Activated CD4-positive, alpha-beta T cell treated with anti-CD3 and anti-CD28 coated beads, Interleukin-2, amount 10 ng/mL, durations not matched to agents 7 days and 5 days (primary cell): Measurements from ENCODE around the gene CCDC157. TPM values are rescaled to one million over a fixed set of nuclear protein-coding genes. Genes with fewer than 3 reads are reported as not detected.
A peak's percentile ranks its signal among the peaks of the same experiment; 100 is the strongest.

Experiments
- CTCF ChIA-PET: fragments of 350-600 bp; sonication (Branson Sonifier 250); formaldehyde crosslinking; loops from one replicate; lab custom pipeline; 2021; ENCODE audit warnings: antibody characterized with exemption; lab: Charles Lee
- POLR2A ChIA-PET: fragments of 350-600 bp; sonication (Branson Sonifier 250); formaldehyde crosslinking; loops from one replicate; lab custom pipeline; 2021; ENCODE audit warnings: antibody characterized with exemption; lab: Charles Lee
- DNase-seq: peaks from one replicate; pipeline ENCODE4 v3.0.0-alpha.2; 2020
- H3K27ac Mint-ChIP-seq: one replicate; pipeline ENCODE4 v1.8.0; 2021; ENCODE audit warnings: mild to moderate bottlenecking, moderate library complexity, mixed read lengths
- H3K27me3 Mint-ChIP-seq: one replicate; pipeline ENCODE4 v1.8.0; 2021; ENCODE audit warnings: mixed read lengths
- H3K36me3 Mint-ChIP-seq: one replicate; pipeline ENCODE4 v1.8.0; 2021; ENCODE audit warnings: low read depth, mixed read lengths
- H3K4me1 Mint-ChIP-seq: one replicate; pipeline ENCODE4 v1.8.0; 2021; ENCODE audit warnings: mixed read lengths
- H3K4me3 Mint-ChIP-seq: one replicate; pipeline ENCODE4 v1.8.0; 2021; ENCODE audit warnings: mild to moderate bottlenecking, moderate library complexity, mixed read lengths
- H3K9me3 Mint-ChIP-seq: one replicate; pipeline ENCODE4 v1.8.0; 2021; ENCODE audit warnings: mixed read lengths
- total RNA-seq, 2 experiments: library from RNA; stranded (reverse); gene quantifications; one replicate each; pipeline ENCODE4 v1.2.3, GENCODE V29; 2021

Gene CCDC157
- total RNA-seq, 2 experiments from 2014 or later = 3.5 to 4.3 TPM

DNA sequence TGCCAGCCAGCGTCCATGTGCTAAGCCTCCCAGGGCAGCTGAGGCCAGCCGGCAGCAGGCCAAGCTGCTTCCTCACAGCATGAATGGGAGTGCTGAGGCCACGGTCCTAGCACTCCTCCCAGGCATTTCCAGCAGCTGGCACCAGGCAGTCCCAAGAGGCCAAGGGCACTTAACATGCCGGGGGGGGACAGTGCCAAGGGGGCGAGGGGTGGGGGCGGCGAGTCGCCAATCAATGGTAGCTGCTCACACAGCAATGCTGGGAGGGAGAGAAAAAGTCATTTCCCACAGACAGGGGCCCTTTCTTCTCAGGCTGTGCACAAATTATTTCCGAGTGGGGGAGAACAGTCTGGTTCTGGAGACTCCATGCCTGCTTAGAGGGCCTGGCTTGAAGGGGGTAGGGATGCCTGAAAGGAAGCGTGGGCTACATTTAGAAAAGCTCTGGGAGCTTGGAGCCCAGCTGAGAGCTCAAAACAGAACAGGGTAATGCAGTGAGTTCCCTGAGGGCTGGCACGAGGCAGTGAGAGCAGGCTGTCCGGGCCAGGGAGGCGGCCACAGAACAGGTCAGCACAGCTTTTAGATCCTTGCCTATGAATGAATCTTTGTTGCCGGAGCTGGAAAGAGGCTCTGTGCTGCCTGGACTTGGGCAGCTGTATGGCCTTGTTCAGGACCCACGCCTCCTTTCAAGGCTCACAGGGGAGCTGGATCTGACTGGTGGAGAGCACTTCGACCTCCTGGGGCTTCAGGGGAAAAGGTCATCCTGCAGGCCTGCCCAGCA lies 15.7 kb upstream of the CCDC157 start:
- H3K27me3 Mint-ChIP-seq = no peaks in the 10 kb centered on the region
- no peak overlapping the region for H3K4me3 Mint-ChIP-seq
- no peak for DNase-seq
- H3K27ac Mint-ChIP-seq = no peak overlapping the region
- H3K4me1 Mint-ChIP-seq = peaks cover 8% of the 10 kb centered on the region
- no peaks in the 10 kb centered on the region for H3K9me3 Mint-ChIP-seq
- POLR2A ChIA-PET = no interaction called here
- H3K36me3 Mint-ChIP-seq = peaks cover 90% of the 10 kb centered on the region
- CTCF ChIA-PET = interaction anchor here (0.9 to 1.7 kb wide), 3 partner anchors 12 to 51 kb away, joined by 3 to 4 read pairs (median 3); partner anchors contain the start of gene CASTOR1

DNA sequence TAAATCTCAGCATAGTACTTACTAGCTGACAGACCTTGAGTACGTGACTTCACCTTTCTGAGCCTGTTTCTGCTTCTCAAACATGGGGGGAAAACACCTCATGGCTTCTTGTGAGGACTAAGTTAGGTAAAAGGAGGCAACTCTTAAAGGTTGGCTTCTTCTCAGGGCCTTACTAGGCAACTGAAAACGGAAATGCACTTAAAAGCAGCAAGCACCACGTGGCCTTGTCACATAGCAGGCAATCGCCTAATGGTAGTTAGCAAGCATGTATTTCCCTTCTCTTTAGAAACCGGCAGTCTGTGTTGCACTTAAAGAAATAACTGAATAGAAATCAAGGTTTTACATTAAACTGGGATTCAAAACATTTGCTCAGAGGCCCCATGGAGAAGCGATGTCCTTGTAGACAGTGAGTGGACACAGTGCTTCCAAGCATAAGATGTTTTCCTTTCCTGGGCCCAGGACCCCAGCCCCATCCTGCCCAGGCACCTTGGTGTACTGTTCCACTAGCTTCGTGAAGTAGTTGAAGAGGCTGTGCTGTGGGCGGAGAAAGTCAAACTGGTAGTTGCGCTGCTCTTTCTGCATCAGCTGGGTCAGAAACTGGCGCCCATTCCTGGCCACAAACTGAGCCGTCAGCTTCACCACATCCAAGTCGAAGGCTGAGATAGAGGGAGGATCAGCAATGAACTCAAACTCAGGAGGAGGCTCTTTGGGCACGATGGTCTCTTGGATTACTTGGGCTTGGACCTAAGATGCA lies 12.2 kb upstream of the CCDC157 start:
- no peaks in the 10 kb centered on the region for H3K27me3 Mint-ChIP-seq
- H3K27ac Mint-ChIP-seq = peak overlapping the region; percentile 38
- H3K9me3 Mint-ChIP-seq = no peaks in the 10 kb centered on the region
- H3K4me1 Mint-ChIP-seq = peaks cover 31% of the 10 kb centered on the region
- ChIA-PET POLR2A (no interaction called here), CTCF (interaction anchor here (1.0 kb wide), 1 partner anchor 13 kb away, joined by 3 read pairs; no protein-coding TSS in a partner anchor)
- no peak for DNase-seq
- no peak overlapping the region for H3K4me3 Mint-ChIP-seq
- peaks cover 72% of the 10 kb centered on the region for H3K36me3 Mint-ChIP-seq

DNA sequence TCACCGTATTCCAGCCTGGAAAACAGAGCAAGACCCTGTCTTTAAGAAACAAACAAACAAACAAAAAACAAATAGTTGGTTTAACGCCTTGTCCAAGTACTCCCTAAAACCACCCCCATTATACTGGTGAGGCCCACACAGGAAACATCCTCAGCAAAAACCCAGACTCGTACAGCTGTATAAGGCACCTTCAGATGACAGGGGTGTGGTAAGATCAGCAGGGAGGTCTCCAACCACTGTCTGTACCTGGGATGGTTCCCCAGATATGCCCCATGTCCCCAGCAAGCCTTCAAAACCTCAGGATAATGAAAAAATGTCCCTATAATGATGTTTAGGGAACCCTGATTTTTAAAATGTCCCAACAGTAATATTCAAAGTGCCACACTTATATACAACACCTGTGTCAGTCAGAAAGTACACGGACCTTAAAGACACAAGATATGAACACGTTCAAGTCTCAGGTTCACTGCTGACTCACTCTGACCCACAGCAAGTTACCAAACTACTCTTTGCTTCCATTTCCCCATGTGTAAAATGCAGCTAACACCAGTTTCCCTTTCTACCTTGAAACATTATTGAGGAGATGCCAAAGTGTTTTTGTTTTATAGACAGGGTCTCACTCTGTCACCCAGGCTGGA lies 9.4 kb upstream of the CCDC157 start:
- Mint-ChIP-seq H3K4me3 (no peak overlapping the region), H3K4me1 (peaks cover 46% of the 10 kb centered on the region), H3K36me3 (peaks cover 72% of the 10 kb centered on the region), H3K27me3 (no peaks in the 10 kb centered on the region), H3K9me3 (no peaks in the 10 kb centered on the region), H3K27ac (peak overlapping the region; percentile 54)
- POLR2A ChIA-PET = interaction anchor here (0.6 kb wide), 1 partner anchor 58 kb away, joined by 4 read pairs; the partner anchor contains the start of gene CASTOR1
- DNase-seq = no peak
- CTCF ChIA-PET = interaction anchor here (1.1 kb wide), 1 partner anchor 9 kb away, joined by 3 read pairs; the partner anchor contains the start of genes CCDC157 and SF3A1

DNA sequence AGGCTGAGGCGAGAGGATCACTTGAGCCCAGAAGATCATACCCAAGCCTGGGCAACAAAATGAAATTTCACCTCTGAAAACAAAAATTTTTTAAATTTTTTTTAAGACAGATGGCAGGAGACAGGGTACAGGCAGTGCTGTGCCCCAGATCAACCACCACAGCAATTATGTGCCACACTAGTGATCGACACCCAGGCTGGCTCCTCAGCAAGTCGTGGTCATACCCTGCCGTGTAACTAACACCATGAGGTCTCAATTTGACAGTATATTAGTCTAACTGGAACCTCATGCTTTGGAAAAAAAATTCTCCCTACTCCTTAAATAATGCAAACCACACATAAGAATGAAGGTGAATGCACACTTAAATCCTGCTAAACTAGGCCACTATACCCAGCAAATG lies 8.4 kb upstream of the CCDC157 start:
- Mint-ChIP-seq H3K36me3 (peaks cover 69% of the 10 kb centered on the region), H3K27ac (no peak overlapping the region), H3K9me3 (no peaks in the 10 kb centered on the region), H3K4me1 (peaks cover 54% of the 10 kb centered on the region), H3K4me3 (no peak overlapping the region), H3K27me3 (no peaks in the 10 kb centered on the region)
- no peak for DNase-seq
- POLR2A ChIA-PET = no interaction called here
- CTCF ChIA-PET = interaction anchor here (1.1 kb wide), 1 partner anchor 8 kb away, joined by 3 read pairs; the partner anchor contains the start of genes CCDC157 and SF3A1

DNA sequence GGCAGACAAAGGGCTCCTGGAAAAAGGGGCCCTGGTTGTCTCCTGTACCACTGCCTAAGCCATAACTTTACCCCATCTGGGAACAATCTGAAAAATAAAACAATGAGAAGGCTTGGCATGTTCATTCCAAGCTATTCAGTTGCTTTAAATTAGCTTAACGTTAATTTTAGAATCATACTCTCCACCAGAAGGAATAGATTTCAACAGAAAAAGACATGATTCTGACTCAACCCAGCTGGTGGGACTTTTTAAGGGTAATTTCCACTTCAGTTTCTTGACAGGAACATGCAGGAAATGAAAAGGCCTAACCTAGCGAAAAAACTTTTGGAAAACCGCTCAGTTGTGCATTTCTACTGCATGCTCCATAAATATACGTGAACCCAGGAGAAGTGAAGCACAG lies 8.0 kb upstream of the CCDC157 start:
- peaks cover 68% of the 10 kb centered on the region for H3K36me3 Mint-ChIP-seq
- peaks cover 58% of the 10 kb centered on the region for H3K4me1 Mint-ChIP-seq
- ChIA-PET POLR2A (no interaction called here), CTCF (interaction anchor here (0.6 to 1.0 kb wide), 2 partner anchors 30 to 38 kb away, joined by 3 to 4 read pairs; no protein-coding TSS in a partner anchor)
- H3K27ac Mint-ChIP-seq = no peak overlapping the region
- no peaks in the 10 kb centered on the region for H3K27me3 Mint-ChIP-seq
- DNase-seq = no peak
- H3K4me3 Mint-ChIP-seq = no peak overlapping the region
- no peaks in the 10 kb centered on the region for H3K9me3 Mint-ChIP-seq

DNA sequence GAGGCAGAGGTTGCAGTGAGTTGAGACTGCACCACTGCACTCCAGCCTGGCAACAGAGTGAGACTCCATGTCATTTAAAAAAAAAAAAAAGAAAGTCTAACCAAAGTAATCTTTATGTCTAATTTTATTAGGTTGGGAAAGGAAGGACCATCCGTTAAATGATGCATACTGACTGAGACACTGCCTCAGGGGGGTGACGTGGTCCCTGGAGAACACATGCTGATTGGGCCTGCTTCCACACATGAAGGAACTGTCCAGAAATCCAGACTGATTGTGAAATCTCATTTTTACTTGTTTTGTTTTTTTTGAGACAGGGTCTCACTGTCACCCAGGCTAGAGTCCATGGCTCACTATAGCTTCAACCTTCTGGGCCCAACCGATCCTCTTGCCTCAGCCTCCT lies 5.6 kb upstream of the CCDC157 start:
- Mint-ChIP-seq H3K36me3 (peaks cover 62% of the 10 kb centered on the region), H3K4me3 (no peak overlapping the region)

DNA sequence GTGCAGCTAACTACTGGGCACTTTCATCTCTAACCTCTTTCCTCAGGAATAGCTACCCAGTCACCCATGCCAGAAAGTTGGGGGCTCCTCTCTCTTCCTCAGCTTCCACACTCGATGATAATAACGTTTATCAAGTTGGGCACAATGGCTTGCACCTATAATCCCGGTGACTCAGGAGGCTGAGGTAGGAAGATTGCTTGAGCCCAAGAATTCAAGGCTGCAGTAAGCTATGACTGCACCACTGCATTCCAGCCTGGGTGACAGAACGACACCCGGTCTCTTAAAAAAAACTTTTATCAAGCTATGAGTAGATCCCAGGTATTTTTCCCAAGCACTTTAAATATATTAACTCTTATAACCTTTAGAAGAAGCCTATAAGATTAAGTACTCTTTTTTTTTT lies 2.2 kb upstream of the CCDC157 start:
- POLR2A ChIA-PET = interaction anchor here (0.6 kb wide), 1 partner anchor 44 kb away, joined by 6 read pairs; no protein-coding TSS in a partner anchor
- H3K9me3 Mint-ChIP-seq = no peaks in the 10 kb centered on the region
- no peaks in the 10 kb centered on the region for H3K27me3 Mint-ChIP-seq
- CTCF ChIA-PET = interaction anchor here (0.6 to 3.7 kb wide), 6 partner anchors 20 to 99 kb away, joined by 3 to 18 read pairs (median 3); partner anchors contain the start of genes CASTOR1 and RNF215
- H3K36me3 Mint-ChIP-seq = peaks cover 47% of the 10 kb centered on the region
- no peak overlapping the region for H3K27ac Mint-ChIP-seq
- peak overlapping the region; percentile 90 for H3K4me3 Mint-ChIP-seq
- no peak for DNase-seq
- peaks cover 63% of the 10 kb centered on the region for H3K4me1 Mint-ChIP-seq

More for the DNA sequence above, 5.6 kb upstream of the CCDC157 start:
- H3K27ac Mint-ChIP-seq = no peak overlapping the region
- DNase-seq = no peak
- H3K4me1 Mint-ChIP-seq = peaks cover 72% of the 10 kb centered on the region
- POLR2A ChIA-PET = no interaction called here
- CTCF ChIA-PET = no interaction called here
- no peaks in the 10 kb centered on the region for H3K9me3 Mint-ChIP-seq
- H3K27me3 Mint-ChIP-seq = no peaks in the 10 kb centered on the region

DNA sequence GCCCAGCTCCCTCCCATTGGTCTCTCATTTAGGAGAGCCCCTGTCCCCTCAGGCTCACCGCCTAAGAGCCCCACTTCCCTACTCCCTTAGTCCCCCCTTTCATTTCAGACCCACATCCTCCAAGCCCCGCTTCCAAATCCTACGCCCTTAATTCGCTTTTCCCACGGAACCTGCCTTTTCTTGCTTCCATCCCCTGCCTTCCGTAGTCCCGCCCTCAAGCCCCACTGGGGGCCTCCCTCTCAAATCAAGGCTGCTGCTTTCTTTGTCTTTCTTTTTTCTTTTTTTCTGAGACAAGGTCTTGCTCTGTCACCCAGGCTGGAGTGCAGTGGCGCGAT lies 396 bp downstream of the CCDC157 start:
- ChIA-PET CTCF (interaction anchor here (0.7 to 3.7 kb wide), 12 partner anchors 9 to 78 kb away, joined by 3 to 18 read pairs (median 3); partner anchors contain the start of genes CASTOR1 and RNF215), POLR2A (interaction anchor here (1.3 kb wide), 1 partner anchor 51 kb away, joined by 3 read pairs; no protein-coding TSS in a partner anchor)
- no peaks in the 10 kb centered on the region for H3K9me3 Mint-ChIP-seq
- peaks cover 49% of the 10 kb centered on the region for H3K4me1 Mint-ChIP-seq
- peak overlapping the region; percentile 90 for H3K27ac Mint-ChIP-seq
- no peaks in the 10 kb centered on the region for H3K27me3 Mint-ChIP-seq
- H3K4me3 Mint-ChIP-seq = peak overlapping the region; percentile 90
- peaks cover 27% of the 10 kb centered on the region for H3K36me3 Mint-ChIP-seq
- DNase-seq = peak; percentile 39

DNA sequence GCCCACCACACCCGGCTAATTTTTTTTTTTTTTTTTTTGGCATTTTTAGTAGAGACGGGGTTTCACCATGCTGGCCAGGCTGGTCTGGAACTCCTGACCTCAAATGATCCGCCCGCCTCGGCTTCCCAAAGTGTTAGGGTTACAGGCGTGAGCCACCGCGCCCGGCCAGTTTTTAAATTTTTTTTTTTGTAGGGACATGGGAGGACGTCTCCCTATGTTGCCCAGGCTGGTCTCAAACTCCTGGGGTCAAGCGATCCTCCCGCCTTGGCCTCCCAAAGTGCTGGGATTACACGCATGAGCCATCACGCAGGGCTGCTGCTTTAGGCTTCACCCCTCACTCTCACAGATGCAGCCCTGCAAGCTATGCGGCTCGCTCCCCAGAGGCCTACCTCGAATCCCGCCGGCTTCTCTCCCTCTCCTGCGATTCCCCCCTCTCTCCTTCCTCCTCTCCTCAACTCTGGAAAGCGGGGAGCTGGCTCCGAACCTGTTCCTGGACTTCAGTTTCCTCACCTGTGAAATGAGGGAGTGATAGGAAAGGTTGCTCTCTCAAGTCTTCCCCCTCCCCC lies 926 bp downstream of the CCDC157 start:
- CTCF ChIA-PET = interaction anchor here (0.7 to 1.6 kb wide), 4 partner anchors 21 to 70 kb away, joined by 3 to 8 read pairs (median 4); partner anchors contain the start of gene RNF215
- POLR2A ChIA-PET = interaction anchor here (1.3 kb wide), 1 partner anchor 51 kb away, joined by 3 read pairs; no protein-coding TSS in a partner anchor
- Mint-ChIP-seq H3K27ac (peak overlapping the region; percentile 90), H3K36me3 (peaks cover 22% of the 10 kb centered on the region), H3K9me3 (no peaks in the 10 kb centered on the region), H3K4me1 (peaks cover 49% of the 10 kb centered on the region), H3K27me3 (no peaks in the 10 kb centered on the region), H3K4me3 (peak overlapping the region; percentile 90)
- no peak for DNase-seq

DNA sequence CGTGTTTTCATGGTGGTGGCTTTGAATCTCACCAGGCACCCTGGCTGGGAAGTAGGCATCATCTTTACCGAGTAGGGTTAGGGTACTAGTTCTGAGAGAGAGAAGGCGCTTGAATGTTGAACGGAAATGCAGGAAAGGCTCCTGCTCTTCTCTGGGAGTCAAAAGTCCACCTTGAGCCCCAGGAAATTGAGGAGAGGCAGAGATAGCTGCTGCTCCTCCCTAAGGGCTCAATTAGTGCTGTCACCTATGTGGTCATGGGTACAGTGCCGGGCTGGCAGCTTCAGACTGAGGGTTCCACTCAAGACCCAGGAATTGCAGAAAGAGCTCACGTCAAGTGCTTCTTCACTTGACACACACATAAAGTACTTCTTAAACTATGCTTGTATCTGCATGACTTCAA lies 1.7 kb downstream of the CCDC157 start:
- no peak overlapping the region for H3K4me3 Mint-ChIP-seq

DNA sequence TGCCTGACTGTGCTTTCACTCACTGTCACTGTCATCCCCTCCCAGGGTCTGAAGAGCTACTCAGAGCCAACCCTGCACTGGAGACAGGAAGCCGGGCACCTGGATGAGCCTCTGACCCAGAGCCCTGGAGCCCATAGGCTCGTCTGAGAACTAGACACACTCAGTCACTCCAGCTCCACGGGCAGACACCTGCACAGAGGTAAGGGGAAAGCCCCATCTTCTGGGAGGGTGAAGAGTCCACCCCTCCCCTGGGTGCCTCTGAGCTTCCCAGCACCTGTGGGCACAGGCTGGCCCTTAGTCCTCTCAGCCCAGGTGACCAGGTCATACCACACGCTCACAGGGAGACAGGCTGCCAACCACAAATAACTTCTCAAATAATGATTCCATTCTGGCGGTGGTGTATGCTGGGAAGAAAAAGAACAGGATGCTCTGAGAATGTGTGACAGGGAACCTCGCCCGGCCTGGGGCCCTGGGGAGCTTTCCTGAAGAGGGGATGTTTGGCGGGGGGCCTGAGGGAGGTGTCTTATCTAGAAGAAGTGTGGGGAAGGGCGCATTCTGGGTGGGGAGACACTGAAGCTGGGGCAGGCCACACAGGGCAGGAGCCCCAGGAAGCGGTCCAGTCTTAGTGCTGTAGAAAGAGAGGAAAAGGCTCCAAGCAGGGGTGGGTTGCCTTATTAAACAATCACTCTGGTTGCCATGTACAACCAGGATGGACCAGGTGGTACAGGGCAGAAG lies 5.3 kb downstream of the CCDC157 start:
- Mint-ChIP-seq H3K9me3 (no peaks in the 10 kb centered on the region), H3K4me1 (peaks cover 13% of the 10 kb centered on the region), H3K27me3 (no peaks in the 10 kb centered on the region), H3K4me3 (no peak overlapping the region), H3K36me3 (no peaks in the 10 kb centered on the region), H3K27ac (peak overlapping the region; percentile 6)
- POLR2A ChIA-PET = no interaction called here
- CTCF ChIA-PET = no interaction called here
- no peak for DNase-seq

More for the DNA sequence above, 1.7 kb downstream of the CCDC157 start:
- ChIA-PET CTCF (interaction anchor here (0.7 to 1.3 kb wide), 2 partner anchors 25 to 71 kb away, joined by 3 to 8 read pairs; no protein-coding TSS in a partner anchor), POLR2A (no interaction called here)
- Mint-ChIP-seq H3K27ac (no peak overlapping the region), H3K36me3 (peaks cover 18% of the 10 kb centered on the region), H3K9me3 (no peaks in the 10 kb centered on the region), H3K27me3 (no peaks in the 10 kb centered on the region), H3K4me1 (peaks cover 44% of the 10 kb centered on the region)
- no peak for DNase-seq
